Measurements from ENCODE around the gene FEN1. TPM values are rescaled to one million over a fixed set of nuclear protein-coding genes. Genes with fewer than 3 reads are reported as not detected.

The FEN1 gene
- total RNA-seq, 1 donor from 2014 or later = 15.2 TPM

- DNase-seq = no peak
- H3K4me1 Mint-ChIP-seq (ENCODE audit: low read depth, unreplicated experiment) = peaks cover 3% of the 10 kb centered on the region
- no peak overlapping the region for H3K27ac Mint-ChIP-seq (ENCODE audit: unreplicated experiment)
- peaks cover 1% of the 10 kb centered on the region for H3K27me3 Mint-ChIP-seq (ENCODE audit: unreplicated experiment)
- no peaks in the 10 kb centered on the region for H3K36me3 Mint-ChIP-seq (ENCODE audit: unreplicated experiment)
- no peak for TF ChIP-seq CTCF (IDR thresholded peaks at IDR 0.05; ENCODE audit: partially characterized antibody, unreplicated experiment)
- no peak overlapping the region for H3K4me3 Mint-ChIP-seq (ENCODE audit: unreplicated experiment)
- peaks cover under 1% of the 10 kb centered on the region for H3K9me3 Mint-ChIP-seq (ENCODE audit: unreplicated experiment)
Measured at GRCh38 chr11:61762223-61762615, 30.5 kb upstream of the FEN1 start.

- H3K36me3 Mint-ChIP-seq (ENCODE audit: unreplicated experiment) = no peaks in the 10 kb centered on the region
- peaks cover 3% of the 10 kb centered on the region for H3K4me1 Mint-ChIP-seq (ENCODE audit: low read depth, unreplicated experiment)
- H3K4me3 Mint-ChIP-seq (ENCODE audit: unreplicated experiment) = no peak overlapping the region
- no peaks in the 10 kb centered on the region for H3K9me3 Mint-ChIP-seq (ENCODE audit: unreplicated experiment)
- H3K27me3 Mint-ChIP-seq (ENCODE audit: unreplicated experiment) = peaks cover 2% of the 10 kb centered on the region
- no peak for DNase-seq
- TF ChIP-seq CTCF (IDR thresholded peaks at IDR 0.05; ENCODE audit: partially characterized antibody, unreplicated experiment) = no peak
- no peak overlapping the region for H3K27ac Mint-ChIP-seq (ENCODE audit: unreplicated experiment)
Measured at GRCh38 chr11:61762798-61763197, 29.9 kb upstream of the FEN1 start.

- Mint-ChIP-seq H3K4me1 (ENCODE audit: low read depth, unreplicated experiment) (peaks cover 3% of the 10 kb centered on the region), H3K36me3 (ENCODE audit: unreplicated experiment) (no peaks in the 10 kb centered on the region), H3K9me3 (ENCODE audit: unreplicated experiment) (no peaks in the 10 kb centered on the region), H3K27ac (ENCODE audit: unreplicated experiment) (no peak overlapping the region), H3K4me3 (ENCODE audit: unreplicated experiment) (no peak overlapping the region), H3K27me3 (ENCODE audit: unreplicated experiment) (peaks cover 8% of the 10 kb centered on the region)
- TF ChIP-seq CTCF (IDR thresholded peaks at IDR 0.05; ENCODE audit: partially characterized antibody, unreplicated experiment) = no peak
- DNase-seq = no peak
Measured at GRCh38 chr11:61763930-61764605, 28.6 kb upstream of the FEN1 start.

- Mint-ChIP-seq H3K4me3 (ENCODE audit: unreplicated experiment) (no peak overlapping the region), H3K27me3 (ENCODE audit: unreplicated experiment) (peaks cover 8% of the 10 kb centered on the region), H3K9me3 (ENCODE audit: unreplicated experiment) (no peaks in the 10 kb centered on the region), H3K4me1 (ENCODE audit: low read depth, unreplicated experiment) (peaks cover 3% of the 10 kb centered on the region), H3K36me3 (ENCODE audit: unreplicated experiment) (no peaks in the 10 kb centered on the region), H3K27ac (ENCODE audit: unreplicated experiment) (no peak overlapping the region)
- DNase-seq = no peak
- TF ChIP-seq CTCF (IDR thresholded peaks at IDR 0.05; ENCODE audit: partially characterized antibody, unreplicated experiment) = no peak
Measured at GRCh38 chr11:61764606-61765260, 28.0 kb upstream of the FEN1 start.

GRCh38 chr11:61765550-61766253 is 27.0 kb upstream of the FEN1 start:
- H3K27me3 Mint-ChIP-seq (ENCODE audit: unreplicated experiment) = peaks cover 7% of the 10 kb centered on the region
- no peaks in the 10 kb centered on the region for H3K36me3 Mint-ChIP-seq (ENCODE audit: unreplicated experiment)
- H3K27ac Mint-ChIP-seq (ENCODE audit: unreplicated experiment) = no peak overlapping the region
- no peak overlapping the region for H3K4me3 Mint-ChIP-seq (ENCODE audit: unreplicated experiment)
- DNase-seq = no peak
- H3K9me3 Mint-ChIP-seq (ENCODE audit: unreplicated experiment) = no peaks in the 10 kb centered on the region
- H3K4me1 Mint-ChIP-seq (ENCODE audit: low read depth, unreplicated experiment) = peaks cover 3% of the 10 kb centered on the region
- no peak for TF ChIP-seq CTCF (IDR thresholded peaks at IDR 0.05; ENCODE audit: partially characterized antibody, unreplicated experiment)

All from glutamatergic neuron (in vitro differentiated cells).